ENCODE data around the gene RILPL2.
"Not testable (repeated sequence)": the region's sequence is repeated elsewhere in the genome, so short reads cannot be mapped to it uniquely, and the experiment has no call there.

RILPL2 gene

DNA sequence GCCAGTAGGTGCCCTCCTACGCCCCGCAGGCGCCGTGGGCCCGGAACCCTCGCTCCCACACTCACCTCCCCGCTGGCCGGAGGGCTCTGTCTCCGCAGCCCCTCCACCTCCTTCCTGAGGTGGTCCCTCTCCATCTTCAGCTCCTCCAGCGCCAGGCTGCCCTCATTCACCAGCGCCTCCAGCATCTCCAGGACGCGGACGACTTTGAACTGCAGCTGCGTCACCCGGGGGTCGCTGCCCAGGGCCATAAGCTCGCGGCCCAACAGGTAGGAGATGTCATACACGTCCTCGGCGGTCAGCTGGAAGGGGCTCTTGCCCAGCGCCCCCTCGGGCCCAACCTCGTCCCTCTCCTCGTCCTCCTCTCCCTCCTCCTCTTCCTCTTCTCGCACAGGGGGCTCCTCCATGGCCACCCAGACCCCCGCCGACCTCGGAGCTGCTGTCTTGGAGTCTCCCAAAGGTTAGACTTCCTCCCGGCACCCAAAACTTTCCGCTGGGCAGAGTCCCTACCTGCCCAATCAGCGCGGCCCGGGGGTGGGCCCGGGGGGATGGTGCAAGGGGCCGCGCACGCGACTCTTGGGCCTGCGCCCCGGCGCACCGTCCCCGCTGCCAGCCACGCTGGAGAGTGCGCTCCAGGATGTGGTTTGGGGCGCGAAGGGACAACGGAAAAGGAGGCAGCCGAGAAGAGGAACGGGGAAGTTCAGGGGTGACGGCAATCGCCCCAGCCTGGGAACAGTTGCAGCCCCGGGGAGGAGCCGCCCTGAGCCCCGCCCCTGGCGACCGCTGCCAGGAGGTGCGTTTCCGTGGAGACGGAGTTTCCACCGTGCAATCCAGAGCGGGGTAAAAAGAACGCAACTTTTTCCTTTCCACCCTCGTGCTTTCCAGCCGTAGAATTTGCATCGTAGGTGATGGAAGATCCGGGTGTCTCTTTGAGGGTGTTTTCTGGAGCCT is at the start of gene RILPL2:
TSS of gene RILPL2 (minus strand) at position 668 of the 948 bp plus-strand sequence. CDS start at position 404, 264 bp downstream.
- peak; percentile 41 for DNase-seq

DNA sequence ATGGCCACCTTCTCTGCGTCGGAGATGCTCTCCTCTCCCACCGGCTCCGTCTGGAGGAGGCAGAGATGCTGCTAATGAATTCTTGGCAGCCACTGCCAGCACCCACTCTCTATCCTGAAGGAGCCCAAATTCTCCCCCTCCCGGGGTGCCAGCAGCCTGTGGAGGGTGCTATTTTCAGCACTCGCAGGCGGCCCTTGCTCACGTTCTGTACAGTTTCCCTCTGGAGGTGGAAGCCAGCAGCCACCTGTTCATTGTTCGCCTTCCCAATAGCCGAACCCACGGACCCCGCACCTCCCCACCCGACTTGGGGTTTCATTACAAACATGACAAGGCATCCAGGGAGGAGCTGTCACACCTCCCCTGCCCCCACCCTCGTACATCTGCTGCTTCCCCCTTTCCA is 49.3 kb upstream of the RILPL2 start:
- DNase-seq: no peak

GRCh38 chr12:123483602-123484248 is 47.2 kb upstream of the RILPL2 start:
- no peak for DNase-seq

DNA sequence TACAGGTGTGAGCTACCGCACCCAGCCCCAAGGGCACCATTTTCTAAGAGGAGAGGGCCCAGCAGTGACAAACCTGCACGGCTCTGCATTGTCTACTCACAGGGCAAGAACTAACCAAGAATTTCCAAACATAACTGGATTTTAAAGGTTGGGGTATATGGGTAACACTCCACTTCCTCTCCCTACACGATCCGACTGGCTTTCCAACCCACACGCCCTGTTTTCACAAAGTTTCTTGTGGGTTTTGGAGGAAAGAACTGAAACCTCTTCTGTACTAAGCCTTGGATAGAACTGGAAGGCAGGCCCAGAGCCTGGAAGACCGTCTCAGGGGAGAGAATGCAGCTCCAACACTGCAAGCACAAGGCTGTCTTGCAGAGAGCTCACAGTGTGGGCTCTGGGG is 46.4 kb upstream of the RILPL2 start:
- DNase-seq: no peak

- not testable (repeated sequence) for DNase-seq
These were observed 44.8 kb upstream of the RILPL2 start for GRCh38 chr12:123481251-123481650.

- DNase-seq: no peak
These were observed 43.1 kb upstream of the RILPL2 start for GRCh38 chr12:123479442-123480180.

DNA sequence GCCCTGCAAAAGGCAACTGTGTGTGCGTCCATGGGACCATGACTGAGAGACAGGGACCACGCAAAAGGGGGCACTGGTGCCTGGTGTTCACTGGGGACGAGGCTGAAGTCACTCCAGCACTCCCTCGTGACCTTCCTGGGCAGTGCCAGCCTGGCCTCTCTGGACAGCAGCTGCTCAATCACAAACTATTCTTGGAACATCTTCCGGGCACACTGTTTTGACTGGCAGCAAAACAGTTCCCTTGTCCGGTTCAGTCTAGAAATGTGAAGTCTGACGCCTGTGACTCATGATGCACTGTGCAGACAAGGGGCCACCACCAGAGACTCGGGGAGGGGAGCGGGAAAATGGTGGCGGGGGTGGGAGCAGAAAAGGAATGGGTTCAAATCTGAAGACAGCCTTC is 42.3 kb upstream of the RILPL2 start:
- DNase-seq: no peak

- no peak for DNase-seq
These were observed 41.6 kb upstream of the RILPL2 start for GRCh38 chr12:123478069-123478468.

- DNase-seq: no peak
These were observed 38.8 kb upstream of the RILPL2 start for GRCh38 chr12:123475246-123475703.

- DNase-seq: no peak
These were observed 38.2 kb upstream of the RILPL2 start for GRCh38 chr12:123474485-123475245.

DNA sequence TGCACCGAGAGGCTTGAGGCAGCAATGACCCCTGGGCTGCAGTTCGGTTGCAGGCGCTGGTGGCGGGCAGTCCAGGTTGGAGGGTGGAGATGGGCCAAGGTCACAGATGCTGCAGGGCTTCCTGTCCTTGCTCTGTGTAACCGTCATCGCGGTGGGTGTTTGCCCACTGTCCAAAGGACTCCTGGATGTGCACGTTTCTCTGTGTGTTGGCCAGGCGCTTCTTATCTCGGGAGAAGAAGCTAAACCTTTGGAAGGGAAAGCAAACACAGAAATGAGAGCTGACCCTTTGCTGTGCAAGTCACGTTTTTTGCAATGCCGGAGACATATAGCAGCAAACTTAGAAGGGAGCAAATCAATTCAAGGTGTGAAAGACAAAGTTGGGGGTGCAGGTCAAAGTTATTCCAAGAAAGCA is 36.0 kb upstream of the RILPL2 start:
- DNase-seq: no peak

DNA sequence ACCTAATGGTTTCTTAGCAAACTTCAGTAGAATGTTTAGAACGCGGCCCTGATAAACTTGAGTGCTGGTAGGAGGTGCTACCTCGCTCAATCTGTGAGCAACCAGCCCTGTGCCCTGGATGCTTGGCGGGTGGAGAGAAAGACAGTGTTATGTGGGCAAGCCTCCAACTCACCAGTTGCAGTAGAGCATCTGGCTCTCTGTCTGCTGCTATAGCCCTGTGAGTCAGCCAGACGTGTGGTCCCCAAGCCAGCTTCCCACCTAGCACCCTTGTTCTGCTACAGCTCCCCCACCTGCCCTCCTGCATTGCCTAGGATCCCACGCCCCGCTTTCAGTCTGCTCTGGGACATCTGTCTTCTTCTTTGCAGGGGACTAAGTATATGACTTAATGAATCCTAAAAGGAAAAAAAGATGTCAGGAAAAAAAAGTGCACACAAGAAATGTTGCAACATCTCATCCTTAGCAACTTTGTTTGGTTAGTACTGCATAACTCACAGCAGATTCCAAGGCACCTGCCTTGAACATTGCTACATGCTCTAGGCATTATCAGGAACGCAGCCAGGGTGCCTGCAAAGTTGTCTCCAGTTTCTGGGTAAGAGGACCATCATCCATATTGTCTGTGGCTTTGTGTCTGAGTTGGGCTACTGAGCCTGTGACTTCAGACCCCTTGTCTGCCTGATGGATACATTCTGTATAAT is 35.0 kb upstream of the RILPL2 start:
- DNase-seq: no peak

- no peak for DNase-seq
These were observed 33.5 kb upstream of the RILPL2 start for GRCh38 chr12:123469978-123470377.

DNA sequence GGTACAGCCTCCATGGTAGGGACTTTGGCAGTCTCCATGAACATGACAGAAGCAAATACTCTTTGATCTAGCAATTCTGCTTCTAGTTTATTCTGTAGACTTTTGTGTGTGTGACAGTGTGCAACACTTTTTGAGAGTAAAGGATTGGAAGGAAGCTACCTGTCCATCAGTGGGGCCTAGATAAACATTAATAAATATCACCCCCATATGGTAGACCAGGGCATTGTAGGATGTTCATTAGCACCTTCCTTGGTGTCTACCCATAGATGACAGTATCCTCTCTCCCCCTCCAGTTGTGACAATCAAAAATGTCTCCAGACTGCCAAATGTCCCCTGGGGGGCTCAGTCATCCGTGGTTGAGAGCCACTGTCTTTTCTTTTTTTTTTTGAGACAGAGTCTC is 32.3 kb upstream of the RILPL2 start:
- DNase-seq: no peak

- DNase-seq: no peak
These were observed 28.6 kb upstream of the RILPL2 start for GRCh38 chr12:123465084-123465483.

DNA sequence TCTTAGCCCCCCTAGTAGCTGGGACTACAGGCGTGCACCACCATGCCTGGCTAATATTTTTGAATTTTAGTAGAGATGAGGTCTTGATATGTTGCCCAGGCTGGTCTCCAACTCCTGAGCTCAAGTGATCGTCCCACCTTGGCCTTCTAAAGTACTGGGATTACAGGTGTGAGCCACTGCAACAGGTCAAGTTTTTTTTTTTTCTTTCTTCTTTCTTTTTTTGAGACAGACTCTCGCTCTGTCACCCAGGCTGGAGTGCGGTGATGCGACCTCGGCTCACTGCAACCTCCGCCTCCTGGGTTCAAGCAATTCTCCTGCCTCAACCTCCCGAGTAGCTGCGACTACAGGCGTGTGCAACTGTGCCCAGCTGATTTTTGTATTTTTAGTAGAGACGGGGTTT is 26.7 kb upstream of the RILPL2 start:
- DNase-seq: not testable (repeated sequence)

- peak; percentile 78 for DNase-seq
These were observed 21.7 kb upstream of the RILPL2 start, which contains the start of gene SNRNP35 for GRCh38 chr12:123457980-123458779. TSS of gene SNRNP35 (plus strand) at chr12:123458139. CDS start at chr12:123465541, 7,402 bp downstream.

GRCh38 chr12:123453165-123453564 is 16.7 kb upstream of the RILPL2 start:
- no peak for DNase-seq

GRCh38 chr12:123452276-123452550 is 15.7 kb upstream of the RILPL2 start:
- DNase-seq: not testable (repeated sequence)

GRCh38 chr12:123450636-123451035 is 14.2 kb upstream of the RILPL2 start:
- no peak for DNase-seq

- DNase-seq: no peak
These were observed 13.4 kb upstream of the RILPL2 start for GRCh38 chr12:123449856-123450255.
